NCI-H460 (cell line): Measurements from ENCODE around the gene CADM1. TPM values are rescaled to one million over a fixed set of nuclear protein-coding genes. Genes with fewer than 3 reads are reported as not detected.
A peak's percentile ranks its signal among the peaks of the same experiment; 100 is the strongest.

Source experiments
- DNase-seq: peaks from one replicate; pipeline ENCODE4 v3.0.0-alpha.2; 2016; ENCODE audit warnings: low read depth; ENCODE audit errors: extremely low read depth
- total RNA-seq: library from RNA; depleted of rRNA; stranded (reverse); fragments of >200 nt; shearing (Covaris generic); gene quantifications from 2 replicates; pipeline ENCODE4 v1.2.3, GENCODE V29; 2014

The CADM1 gene
- total RNA-seq, 1 experiment from 2014 or later, result 0.35 TPM

DNA sequence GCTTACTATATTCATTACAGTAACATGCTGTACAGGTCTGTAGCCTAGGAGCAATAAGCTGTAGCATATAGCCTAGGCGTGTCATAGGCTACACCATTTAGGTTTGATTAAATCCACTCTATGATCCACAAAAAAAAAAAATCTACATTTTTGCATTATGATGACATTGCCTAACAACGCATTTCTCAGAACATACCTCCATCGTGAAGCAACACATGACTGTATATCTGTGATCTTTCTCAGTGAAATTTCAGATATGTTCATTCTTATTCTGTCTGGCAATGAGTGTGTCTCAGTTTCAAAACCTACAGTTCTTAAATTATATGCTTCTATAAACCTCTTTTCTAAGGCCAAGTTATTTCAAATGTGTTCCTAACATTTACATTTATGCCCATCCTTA, 140.3 kb downstream of the CADM1 start:
- no peak for DNase-seq

- DNase-seq, result no peak
Measured at GRCh38 chr11:115363426-115363825, 140.8 kb downstream of the CADM1 start.

GRCh38 chr11:115362997-115363396, 141.2 kb downstream of the CADM1 start:
- no peak for DNase-seq

- no peak for DNase-seq
Measured at GRCh38 chr11:115361025-115361424, 143.2 kb downstream of the CADM1 start.

DNA sequence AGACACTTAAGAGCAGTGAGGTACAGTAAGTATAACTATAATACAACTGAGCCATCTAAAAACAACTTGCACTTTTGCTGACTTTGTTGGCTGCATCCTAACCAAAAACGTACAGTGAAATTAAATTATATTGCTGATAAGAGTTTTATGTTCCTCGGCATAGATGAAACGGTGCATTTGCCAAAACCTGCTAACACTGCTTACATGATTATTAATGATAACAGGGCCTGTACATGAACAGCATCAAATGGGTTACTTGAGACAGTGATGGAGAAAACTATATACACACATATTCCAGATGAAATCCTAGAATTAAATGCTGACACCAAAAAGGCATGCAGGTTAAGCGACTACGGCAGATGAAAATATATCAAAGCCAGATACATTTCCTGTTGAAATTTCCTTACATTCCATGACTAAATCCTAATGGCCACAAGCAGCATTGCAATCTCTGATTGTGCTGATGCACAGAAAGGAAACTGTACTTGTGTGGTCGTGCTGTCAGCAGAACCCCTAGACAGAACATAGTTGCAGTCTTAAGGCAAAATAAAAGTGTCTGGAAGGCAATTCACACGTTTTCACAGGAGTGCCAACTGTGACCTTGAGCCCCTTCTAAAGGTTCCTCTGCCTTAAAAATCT, 143.9 kb downstream of the CADM1 start:
- DNase-seq, result no peak

DNA sequence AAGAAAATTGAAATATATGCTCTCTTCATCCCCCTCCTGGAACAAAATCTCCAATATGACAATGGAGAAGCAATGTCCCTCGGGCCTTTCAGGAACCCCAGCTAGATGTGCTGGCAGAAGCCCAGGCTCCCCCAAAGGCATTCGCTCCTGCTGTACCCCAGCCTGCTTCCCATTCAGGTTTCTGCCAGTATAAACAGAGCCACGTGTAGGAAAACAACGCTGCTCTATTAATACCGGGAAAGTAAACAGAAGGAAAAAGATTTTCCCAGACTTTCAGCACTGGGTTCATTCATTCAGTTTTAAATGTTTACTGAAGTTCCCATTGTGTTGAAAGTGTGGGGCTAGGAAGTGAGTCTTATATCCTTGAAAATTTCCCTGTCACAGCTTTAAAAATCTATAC, 147.1 kb downstream of the CADM1 start:
- DNase-seq, result no peak

DNA sequence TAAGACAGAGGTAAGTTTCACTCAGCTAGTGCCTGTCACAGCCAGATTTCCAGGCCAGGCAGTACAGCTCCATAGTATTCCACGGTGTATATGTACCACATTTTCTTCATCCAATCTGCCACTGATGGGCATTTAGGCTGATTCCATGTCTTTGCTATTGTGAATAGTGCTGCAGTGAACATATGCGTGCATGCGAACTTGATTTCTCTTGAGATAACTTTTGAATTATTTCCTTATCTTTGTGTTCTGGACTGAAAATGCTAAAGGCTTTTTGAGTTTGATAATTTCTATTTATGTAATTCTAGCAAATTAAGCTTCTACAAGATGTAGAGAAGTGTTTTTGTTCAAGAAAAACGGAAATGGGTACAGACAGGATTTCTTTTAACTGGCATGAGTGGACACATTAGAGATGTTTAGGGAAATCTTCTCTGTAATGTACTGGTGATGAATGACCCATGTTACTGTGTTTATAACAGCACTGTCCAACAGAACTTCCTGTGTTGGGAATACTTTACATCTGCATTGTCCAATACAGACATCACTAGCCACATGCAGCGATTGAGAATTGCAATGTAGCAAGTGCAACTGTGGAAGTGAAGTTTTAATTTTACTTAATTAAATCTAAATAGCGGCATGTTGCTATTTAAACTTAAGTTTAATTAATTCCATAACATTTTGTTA, 151.3 kb downstream of the CADM1 start:
- no peak for DNase-seq

- DNase-seq, result no peak
Measured at GRCh38 chr11:115349335-115350017, 154.7 kb downstream of the CADM1 start.

DNA sequence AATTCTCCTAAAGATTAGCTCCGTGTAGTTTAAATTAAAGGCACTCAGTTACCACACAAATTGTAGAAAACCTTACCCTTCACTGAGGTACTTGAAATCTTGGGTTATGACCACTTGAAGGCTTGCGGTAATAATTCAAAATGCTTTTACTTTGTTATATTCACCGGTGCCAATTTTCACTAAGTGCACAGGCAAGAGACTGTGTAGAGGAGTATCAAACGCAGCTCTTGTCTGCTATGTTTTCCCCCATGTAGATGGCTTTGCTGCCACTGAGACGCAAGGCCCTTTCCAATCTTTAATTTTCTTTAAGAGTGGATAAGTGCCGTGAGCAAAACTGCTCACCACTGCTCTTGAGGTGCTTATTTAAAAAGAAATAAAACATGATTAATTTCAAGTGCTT, 155.8 kb downstream of the CADM1 start:
- no peak for DNase-seq

DNA sequence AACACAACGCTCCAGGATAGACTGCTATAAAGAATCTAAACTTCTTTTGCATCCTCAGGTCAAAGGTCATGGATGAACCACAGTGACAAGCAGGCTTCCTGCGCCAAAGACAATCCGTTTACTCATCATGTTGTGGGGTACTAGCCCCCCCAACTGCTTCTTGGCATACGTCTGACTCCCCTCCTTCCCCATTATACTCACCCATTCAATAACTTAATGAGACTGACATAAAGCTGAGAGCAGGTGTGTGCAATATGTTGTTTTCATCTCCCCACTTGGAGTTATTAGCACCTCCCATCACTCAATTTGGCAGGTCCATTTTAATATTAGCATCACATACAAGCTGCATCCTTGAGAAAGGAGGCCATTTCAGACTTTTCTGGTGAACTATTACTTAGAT, 157.1 kb downstream of the CADM1 start:
- no peak for DNase-seq

DNA sequence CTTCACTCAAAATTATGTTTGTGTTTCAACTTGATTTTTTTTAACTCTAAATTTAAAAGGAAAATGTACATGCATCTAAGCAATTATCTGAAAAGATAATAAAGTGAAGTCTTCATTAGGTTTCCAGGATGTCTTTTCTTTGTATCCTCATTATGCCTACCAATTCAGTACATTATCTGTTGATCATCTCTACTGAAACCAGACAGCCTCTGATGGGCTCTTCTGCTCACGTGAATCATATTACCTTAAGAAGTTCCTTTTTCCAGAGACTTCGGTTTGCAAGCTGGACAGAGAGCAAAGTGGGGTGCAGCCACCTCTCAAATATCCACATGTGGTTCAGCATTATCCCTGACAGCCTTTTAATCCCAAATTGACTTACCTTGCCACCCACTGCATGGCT, 158.4 kb downstream of the CADM1 start:
- no peak for DNase-seq

DNA sequence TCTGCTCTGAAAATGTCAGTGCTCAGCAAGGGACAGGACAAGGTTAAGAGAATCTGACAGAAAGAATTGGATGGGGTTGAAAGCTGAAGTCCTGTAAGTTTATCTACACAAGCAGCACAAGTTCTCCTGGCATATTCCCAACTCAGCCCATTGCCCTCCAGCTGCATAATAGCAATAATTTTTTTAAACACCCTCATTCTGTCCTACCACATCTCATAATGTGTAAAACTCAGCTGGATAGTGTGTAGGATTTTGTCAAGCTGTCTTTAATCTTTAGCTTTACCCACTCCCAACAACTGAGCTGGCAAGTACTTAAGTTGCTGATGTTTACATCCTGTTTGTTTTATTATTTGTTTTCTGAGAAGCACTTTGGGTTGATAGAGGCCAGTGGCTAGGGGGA, 158.9 kb downstream of the CADM1 start:
- DNase-seq, result no peak

GRCh38 chr11:115344846-115345245, 159.4 kb downstream of the CADM1 start:
- DNase-seq, result no peak

DNA sequence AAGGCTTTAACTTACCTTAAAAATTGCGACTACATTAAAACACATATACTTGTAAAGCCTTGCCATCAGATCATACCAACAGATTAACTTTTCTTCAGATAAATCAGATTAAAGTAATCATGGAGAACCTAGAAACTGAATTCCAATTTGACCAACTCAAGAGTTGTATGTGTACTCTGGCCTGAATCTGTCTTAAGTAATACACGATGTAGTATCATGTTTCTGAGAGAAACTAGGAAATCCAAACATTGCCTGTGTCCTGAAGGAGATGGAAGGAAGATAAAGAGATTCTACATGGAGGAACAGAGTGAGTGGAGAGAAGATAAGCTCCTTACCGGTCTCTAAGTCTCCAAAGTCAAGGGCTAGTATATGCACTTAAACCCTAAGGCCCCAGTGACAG, 162.1 kb downstream of the CADM1 start:
- DNase-seq, result no peak

DNA sequence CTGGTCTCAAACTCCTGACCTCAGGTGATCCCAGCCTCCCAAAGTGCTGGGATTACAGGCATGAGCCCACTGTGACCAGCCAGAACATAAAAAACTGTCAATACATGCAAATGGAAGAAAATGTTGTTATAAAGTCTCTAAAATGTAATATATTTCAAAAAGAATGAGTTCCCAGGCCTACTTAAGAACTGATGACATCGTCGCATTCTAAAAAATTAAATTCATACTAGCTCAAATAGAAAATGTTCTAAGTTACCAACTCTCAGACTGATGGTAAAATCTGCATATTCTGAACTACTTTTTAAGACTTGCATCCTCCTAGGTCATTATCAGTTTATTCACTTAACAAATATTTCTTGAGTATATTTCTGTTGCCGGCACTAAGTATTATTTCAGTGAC, 163.3 kb downstream of the CADM1 start:
- no peak for DNase-seq

- DNase-seq, result no peak
Measured at GRCh38 chr11:115338476-115338875, 165.7 kb downstream of the CADM1 start.

GRCh38 chr11:115334932-115335788, 169.1 kb downstream of the CADM1 start:
- peak; percentile 17 for DNase-seq

DNA sequence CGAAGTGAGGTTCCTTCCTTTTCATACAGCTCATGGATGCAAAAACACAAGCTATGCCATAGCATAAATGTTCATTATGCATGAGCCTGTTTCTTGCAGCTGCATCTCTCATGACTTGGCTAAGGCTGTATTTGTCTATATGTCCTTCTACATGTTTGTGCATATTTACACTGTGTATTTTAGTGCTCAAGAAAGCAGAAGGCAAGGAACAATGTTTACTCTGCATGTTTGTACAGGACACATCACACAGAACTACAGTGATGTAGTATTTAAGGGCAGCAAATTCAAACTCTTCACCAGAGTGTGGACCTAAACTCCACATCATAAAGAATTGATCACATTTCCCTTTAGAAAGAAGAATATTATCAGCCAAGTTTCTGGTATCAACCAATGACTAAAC, 170.3 kb downstream of the CADM1 start:
- no peak for DNase-seq

DNA sequence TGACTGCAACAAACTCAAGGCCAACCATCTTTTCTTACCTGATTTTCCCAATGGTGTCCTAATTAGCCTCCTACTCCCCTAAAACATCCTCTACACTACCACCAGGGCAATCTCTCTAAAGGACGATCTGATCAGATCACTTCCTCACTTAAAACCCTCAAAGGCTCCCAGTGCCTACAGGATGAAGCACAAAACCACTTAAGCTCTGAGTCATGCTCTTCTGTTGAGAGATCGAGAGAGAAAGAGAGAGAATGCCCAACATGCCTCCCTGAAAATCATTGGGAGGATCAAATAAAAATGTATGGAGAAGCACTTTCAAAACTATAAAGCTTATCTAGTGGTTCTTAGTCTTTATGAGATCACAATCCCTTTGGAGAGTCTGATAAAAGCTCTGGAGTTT, 171.1 kb downstream of the CADM1 start:
- DNase-seq, result no peak

GRCh38 chr11:115330684-115331482, 173.3 kb downstream of the CADM1 start:
- DNase-seq, result no peak
